ENCODE data around the gene ZHX3. TPM values are rescaled to one million over a fixed set of nuclear protein-coding genes. Genes with fewer than 3 reads are reported as not detected.

Gene ZHX3
- total RNA-seq, 1 experiment from 2014 or later, result 9.6 TPM

DNA sequence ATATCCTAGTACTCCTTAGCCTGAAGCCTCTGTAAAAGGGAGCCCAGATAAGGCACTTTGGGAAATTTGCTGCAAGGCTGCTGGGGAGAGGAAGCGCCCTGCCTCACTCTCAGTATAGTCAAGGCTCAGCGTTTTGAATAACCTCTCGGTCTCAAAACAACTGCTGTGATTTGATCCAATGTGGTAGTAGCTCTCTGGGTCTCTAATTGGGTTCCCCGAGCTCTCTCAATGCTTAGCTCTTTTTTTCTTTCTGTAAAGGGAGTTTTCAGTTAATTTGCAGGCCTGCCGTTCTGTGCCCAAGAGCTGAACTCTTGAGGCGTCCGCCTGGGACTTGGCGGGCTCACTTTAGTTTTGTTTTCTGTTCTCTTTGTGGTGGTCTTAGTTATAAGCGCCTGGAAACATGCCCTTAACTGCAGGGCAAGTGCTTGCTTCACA, 41.2 kb downstream of the ZHX3 start:
- no peak overlapping the region for H3K4me3 Mint-ChIP-seq
- no peaks in the 10 kb centered on the region for H3K9me3 Mint-ChIP-seq
- no peaks in the 10 kb centered on the region for H3K36me3 Mint-ChIP-seq
- ATAC-seq, result no peak
- no peaks in the 10 kb centered on the region for H3K27me3 Mint-ChIP-seq (ENCODE audit: low read depth)
- ChIA-PET POLR2A (no interaction called here), CTCF (interaction anchor here (0.8 to 1.7 kb wide), 3 partner anchors 26 to 103 kb away, joined by 3 to 7 read pairs (median 4); no protein-coding TSS in a partner anchor)
- no peak for TF ChIP-seq SOX15 (CRISPR knock-in tag; IDR thresholded peaks at IDR 0.05)
- H3K4me1 Mint-ChIP-seq, result peaks cover 6% of the 10 kb centered on the region
- no peak for DNase-seq (ENCODE audit: low spot score)
- H3K27ac Mint-ChIP-seq, result no peak overlapping the region

DNA sequence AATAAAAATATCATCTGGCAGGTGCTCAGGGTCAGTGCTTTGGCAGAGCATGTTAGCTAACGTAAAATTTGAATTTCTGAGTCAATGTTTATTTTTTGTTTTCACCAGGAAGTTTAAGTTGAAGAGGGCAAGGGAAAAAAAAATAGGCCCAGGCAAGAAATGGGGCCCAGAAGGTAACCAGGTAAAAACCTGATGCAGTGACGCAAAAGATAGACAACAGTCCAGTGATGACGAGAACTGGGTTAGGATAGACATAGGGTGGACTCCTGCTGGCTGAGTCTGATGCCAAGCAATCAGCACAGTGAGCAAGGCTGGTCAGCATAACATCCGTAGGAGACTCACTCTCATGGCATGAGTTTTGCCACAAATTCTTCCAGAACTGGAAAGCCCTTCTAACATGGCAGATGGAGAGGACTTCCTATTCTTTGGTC, 42.2 kb downstream of the ZHX3 start:
- no peak for ATAC-seq
- no peaks in the 10 kb centered on the region for H3K27me3 Mint-ChIP-seq (ENCODE audit: low read depth)
- ChIA-PET CTCF (interaction anchor here (1.7 kb wide), 1 partner anchor 25 kb away, joined by 4 read pairs; no protein-coding TSS in a partner anchor), POLR2A (no interaction called here)
- H3K9me3 Mint-ChIP-seq, result no peaks in the 10 kb centered on the region
- H3K4me3 Mint-ChIP-seq, result no peak overlapping the region
- DNase-seq (ENCODE audit: low spot score), result no peak
- TF ChIP-seq TEAD1 (CRISPR knock-in tag; IDR thresholded peaks at IDR 0.05), result no peak
- TF ChIP-seq SOX15 (CRISPR knock-in tag; IDR thresholded peaks at IDR 0.05), result no peak
- TF ChIP-seq ZBTB21 (CRISPR knock-in tag; IDR thresholded peaks at IDR 0.05; ENCODE audit: borderline replicate concordance), result no peak
- TF ChIP-seq FOXJ3 (CRISPR knock-in tag; IDR thresholded peaks at IDR 0.05; ENCODE audit: borderline replicate concordance), result no peak
- no peak for TF ChIP-seq ZNF138 (CRISPR knock-in tag; conservative IDR thresholded peaks at IDR 0.05)
- TF ChIP-seq, protein P1, sequence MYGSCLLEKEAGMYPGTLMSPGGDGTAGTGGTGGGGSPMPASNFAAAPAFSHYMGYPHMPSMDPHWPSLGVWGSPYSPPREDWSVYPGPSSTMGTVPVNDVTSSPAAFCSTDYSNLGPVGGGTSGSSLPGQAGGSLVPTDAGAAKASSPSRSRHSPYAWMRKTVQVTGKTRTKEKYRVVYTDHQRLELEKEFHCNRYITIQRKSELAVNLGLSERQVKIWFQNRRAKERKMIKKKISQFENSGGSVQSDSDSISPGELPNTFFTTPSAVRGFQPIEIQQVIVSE (CRISPR knock-in tag; IDR thresholded peaks at IDR 0.05; ENCODE audit: borderline replicate concordance), result no peak
- TF ChIP-seq CBFB (CRISPR knock-in tag; IDR thresholded peaks at IDR 0.05; ENCODE audit: low read depth), result no peak
- H3K27ac Mint-ChIP-seq, result no peak overlapping the region
- H3K36me3 Mint-ChIP-seq, result no peaks in the 10 kb centered on the region
- peaks cover 6% of the 10 kb centered on the region for H3K4me1 Mint-ChIP-seq

DNA sequence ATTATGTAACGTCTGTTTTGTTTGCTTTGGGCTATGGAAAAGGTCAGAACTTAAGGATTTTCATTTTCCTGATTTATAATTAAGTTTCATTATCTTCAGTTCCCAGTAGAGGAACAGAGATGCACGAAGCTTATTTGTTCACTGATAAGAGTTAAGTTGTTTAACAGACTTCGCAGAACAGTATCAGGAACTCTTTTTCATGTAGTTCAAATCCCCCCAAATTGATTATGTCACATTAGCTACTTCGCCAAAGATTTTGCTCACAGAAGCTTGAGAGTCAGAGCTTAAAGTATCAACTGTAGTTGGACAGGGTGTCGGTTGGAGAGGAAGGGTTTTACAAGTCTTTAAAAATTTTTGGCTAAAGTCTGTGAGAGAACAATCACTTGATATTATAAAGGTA, 43.4 kb downstream of the ZHX3 start:
- Mint-ChIP-seq H3K27me3 (ENCODE audit: low read depth) (no peaks in the 10 kb centered on the region), H3K36me3 (no peaks in the 10 kb centered on the region), H3K27ac (no peak overlapping the region), H3K4me3 (no peak overlapping the region), H3K4me1 (peaks cover 6% of the 10 kb centered on the region), H3K9me3 (no peaks in the 10 kb centered on the region)
- no peak for DNase-seq (ENCODE audit: low spot score)
- ChIA-PET POLR2A (no interaction called here), CTCF (interaction anchor here (0.6 to 1.3 kb wide), 3 partner anchors 10 to 308 kb away, joined by 3 read pairs; no protein-coding TSS in a partner anchor)
- TF ChIP-seq, protein P2, sequence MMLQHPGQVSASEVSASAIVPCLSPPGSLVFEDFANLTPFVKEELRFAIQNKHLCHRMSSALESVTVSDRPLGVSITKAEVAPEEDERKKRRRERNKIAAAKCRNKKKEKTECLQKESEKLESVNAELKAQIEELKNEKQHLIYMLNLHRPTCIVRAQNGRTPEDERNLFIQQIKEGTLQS (CRISPR knock-in tag; conservative IDR thresholded peaks at IDR 0.05), result no peak
- TF ChIP-seq, protein P3, sequence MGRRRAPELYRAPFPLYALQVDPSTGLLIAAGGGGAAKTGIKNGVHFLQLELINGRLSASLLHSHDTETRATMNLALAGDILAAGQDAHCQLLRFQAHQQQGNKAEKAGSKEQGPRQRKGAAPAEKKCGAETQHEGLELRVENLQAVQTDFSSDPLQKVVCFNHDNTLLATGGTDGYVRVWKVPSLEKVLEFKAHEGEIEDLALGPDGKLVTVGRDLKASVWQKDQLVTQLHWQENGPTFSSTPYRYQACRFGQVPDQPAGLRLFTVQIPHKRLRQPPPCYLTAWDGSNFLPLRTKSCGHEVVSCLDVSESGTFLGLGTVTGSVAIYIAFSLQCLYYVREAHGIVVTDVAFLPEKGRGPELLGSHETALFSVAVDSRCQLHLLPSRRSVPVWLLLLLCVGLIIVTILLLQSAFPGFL (CRISPR knock-in tag; IDR thresholded peaks at IDR 0.05; ENCODE audit: borderline replicate concordance), result no peak
- no peak for TF ChIP-seq SMAD4 (CRISPR knock-in tag; IDR thresholded peaks at IDR 0.05)
- no peak for TF ChIP-seq KAT7 (CRISPR knock-in tag; IDR thresholded peaks at IDR 0.05; ENCODE audit: borderline replicate concordance)
- TF ChIP-seq, protein P4, sequence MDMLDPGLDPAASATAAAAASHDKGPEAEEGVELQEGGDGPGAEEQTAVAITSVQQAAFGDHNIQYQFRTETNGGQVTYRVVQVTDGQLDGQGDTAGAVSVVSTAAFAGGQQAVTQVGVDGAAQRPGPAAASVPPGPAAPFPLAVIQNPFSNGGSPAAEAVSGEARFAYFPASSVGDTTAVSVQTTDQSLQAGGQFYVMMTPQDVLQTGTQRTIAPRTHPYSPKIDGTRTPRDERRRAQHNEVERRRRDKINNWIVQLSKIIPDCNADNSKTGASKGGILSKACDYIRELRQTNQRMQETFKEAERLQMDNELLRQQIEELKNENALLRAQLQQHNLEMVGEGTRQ (CRISPR knock-in tag; IDR thresholded peaks at IDR 0.05), result no peak
- TF ChIP-seq, protein P1 (CRISPR knock-in tag; IDR thresholded peaks at IDR 0.05; ENCODE audit: borderline replicate concordance), result no peak
- TF ChIP-seq, protein P5, sequence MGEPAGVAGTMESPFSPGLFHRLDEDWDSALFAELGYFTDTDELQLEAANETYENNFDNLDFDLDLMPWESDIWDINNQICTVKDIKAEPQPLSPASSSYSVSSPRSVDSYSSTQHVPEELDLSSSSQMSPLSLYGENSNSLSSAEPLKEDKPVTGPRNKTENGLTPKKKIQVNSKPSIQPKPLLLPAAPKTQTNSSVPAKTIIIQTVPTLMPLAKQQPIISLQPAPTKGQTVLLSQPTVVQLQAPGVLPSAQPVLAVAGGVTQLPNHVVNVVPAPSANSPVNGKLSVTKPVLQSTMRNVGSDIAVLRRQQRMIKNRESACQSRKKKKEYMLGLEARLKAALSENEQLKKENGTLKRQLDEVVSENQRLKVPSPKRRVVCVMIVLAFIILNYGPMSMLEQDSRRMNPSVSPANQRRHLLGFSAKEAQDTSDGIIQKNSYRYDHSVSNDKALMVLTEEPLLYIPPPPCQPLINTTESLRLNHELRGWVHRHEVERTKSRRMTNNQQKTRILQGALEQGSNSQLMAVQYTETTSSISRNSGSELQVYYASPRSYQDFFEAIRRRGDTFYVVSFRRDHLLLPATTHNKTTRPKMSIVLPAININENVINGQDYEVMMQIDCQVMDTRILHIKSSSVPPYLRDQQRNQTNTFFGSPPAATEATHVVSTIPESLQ (CRISPR knock-in tag; IDR thresholded peaks at IDR 0.05), result no peak
- TF ChIP-seq ZNF138 (CRISPR knock-in tag; conservative IDR thresholded peaks at IDR 0.05), result no peak
- TF ChIP-seq, protein P6, sequence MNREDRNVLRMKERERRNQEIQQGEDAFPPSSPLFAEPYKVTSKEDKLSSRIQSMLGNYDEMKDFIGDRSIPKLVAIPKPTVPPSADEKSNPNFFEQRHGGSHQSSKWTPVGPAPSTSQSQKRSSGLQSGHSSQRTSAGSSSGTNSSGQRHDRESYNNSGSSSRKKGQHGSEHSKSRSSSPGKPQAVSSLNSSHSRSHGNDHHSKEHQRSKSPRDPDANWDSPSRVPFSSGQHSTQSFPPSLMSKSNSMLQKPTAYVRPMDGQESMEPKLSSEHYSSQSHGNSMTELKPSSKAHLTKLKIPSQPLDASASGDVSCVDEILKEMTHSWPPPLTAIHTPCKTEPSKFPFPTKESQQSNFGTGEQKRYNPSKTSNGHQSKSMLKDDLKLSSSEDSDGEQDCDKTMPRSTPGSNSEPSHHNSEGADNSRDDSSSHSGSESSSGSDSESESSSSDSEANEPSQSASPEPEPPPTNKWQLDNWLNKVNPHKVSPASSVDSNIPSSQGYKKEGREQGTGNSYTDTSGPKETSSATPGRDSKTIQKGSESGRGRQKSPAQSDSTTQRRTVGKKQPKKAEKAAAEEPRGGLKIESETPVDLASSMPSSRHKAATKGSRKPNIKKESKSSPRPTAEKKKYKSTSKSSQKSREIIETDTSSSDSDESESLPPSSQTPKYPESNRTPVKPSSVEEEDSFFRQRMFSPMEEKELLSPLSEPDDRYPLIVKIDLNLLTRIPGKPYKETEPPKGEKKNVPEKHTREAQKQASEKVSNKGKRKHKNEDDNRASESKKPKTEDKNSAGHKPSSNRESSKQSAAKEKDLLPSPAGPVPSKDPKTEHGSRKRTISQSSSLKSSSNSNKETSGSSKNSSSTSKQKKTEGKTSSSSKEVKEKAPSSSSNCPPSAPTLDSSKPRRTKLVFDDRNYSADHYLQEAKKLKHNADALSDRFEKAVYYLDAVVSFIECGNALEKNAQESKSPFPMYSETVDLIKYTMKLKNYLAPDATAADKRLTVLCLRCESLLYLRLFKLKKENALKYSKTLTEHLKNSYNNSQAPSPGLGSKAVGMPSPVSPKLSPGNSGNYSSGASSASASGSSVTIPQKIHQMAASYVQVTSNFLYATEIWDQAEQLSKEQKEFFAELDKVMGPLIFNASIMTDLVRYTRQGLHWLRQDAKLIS (CRISPR knock-in tag; IDR thresholded peaks at IDR 0.05; ENCODE audit: borderline replicate concordance), result no peak
- TF ChIP-seq, protein P7, sequence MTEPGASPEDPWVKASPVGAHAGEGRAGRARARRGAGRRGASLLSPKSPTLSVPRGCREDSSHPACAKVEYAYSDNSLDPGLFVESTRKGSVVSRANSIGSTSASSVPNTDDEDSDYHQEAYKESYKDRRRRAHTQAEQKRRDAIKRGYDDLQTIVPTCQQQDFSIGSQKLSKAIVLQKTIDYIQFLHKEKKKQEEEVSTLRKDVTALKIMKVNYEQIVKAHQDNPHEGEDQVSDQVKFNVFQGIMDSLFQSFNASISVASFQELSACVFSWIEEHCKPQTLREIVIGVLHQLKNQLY (CRISPR knock-in tag; IDR thresholded peaks at IDR 0.05), result no peak
- ATAC-seq, result no peak

Measured in WTC11 (cell line).